RWPE1 (cell line): ENCODE measurements around the gene SGK1.

ENCODE experiments used
- CTCF ChIA-PET: fragments of 350-600 bp; sonication (Branson Sonifier 250); formaldehyde crosslinking; extraction: SDS; loops from one replicate; lab custom pipeline; 2021; lab: Yijun Ruan, JAX
- POLR2A ChIA-PET: fragments of 400-600 bp; formaldehyde crosslinking; extraction: SDS; loops from one replicate; lab custom pipeline; 2020; ENCODE audit warnings: antibody characterized with exemption; ENCODE audit not compliant: low non-redundant PET; lab: Yijun Ruan, JAX
- DNase-seq: peaks from one replicate; pipeline ENCODE4 v3.0.0; 2012; ENCODE audit warnings: low spot score
- H3K27ac ChIP-seq: fragments of 450-650 bp; 2 replicates; pipeline ENCODE4 v1.5.1; 2017
- TF ChIP-seq, protein P1 (sequence below): fragments of 450-650 bp; conservative IDR thresholded peaks from 2 replicates; pipeline ENCODE4 v1.5.1; 2017; ENCODE audit warnings: low read depth, mild to moderate bottlenecking

SGK1 gene

DNA sequence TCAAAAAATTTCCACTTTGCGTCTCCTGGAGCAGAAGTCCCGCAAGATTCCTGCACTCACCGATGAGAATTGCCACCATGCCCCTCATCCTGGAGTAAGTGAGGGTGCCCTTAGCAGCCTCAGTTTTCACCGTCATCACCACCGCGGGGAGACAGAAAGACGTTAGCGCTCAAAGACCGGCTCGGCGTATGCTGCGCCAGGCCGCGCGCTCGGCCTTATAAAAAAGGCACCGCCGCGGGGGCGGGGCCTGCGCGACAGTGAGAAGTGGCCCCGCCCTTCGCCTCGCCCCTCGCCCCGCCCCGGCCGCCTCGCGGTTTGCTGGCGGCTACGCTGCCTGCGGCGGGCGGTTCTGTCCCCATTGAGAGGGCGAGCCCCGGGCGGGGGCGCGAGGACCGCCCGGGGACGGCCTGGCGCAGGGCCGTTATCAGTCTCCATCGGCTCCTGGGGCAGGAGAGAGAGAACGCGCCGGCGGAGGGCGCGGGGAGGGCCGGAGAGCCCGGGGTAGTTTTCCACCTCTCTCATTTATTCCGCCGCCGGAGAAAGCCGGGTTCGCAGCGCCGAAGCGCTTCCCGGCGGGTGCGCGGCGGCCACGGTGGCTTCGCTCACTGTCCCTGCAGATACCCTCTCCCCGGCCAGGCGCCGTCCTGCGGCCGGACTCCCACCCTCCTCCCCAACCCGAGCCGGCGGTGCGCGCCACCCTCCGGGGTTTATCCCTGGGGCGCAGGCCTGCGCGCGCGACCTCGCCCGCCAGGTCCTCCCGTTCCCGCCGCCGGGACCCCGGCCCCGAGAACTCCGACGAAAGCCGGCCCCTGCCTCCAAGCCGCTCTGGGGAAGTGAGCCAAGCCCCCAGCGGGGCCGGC is 143.0 kb downstream of the SGK1 start:
- ChIA-PET CTCF (interaction anchor here (1.2 to 1.3 kb wide), 2 partner anchors 648 to 652 kb away, joined by 4 to 9 read pairs; no protein-coding TSS in a partner anchor), POLR2A (no interaction called here)

DNA sequence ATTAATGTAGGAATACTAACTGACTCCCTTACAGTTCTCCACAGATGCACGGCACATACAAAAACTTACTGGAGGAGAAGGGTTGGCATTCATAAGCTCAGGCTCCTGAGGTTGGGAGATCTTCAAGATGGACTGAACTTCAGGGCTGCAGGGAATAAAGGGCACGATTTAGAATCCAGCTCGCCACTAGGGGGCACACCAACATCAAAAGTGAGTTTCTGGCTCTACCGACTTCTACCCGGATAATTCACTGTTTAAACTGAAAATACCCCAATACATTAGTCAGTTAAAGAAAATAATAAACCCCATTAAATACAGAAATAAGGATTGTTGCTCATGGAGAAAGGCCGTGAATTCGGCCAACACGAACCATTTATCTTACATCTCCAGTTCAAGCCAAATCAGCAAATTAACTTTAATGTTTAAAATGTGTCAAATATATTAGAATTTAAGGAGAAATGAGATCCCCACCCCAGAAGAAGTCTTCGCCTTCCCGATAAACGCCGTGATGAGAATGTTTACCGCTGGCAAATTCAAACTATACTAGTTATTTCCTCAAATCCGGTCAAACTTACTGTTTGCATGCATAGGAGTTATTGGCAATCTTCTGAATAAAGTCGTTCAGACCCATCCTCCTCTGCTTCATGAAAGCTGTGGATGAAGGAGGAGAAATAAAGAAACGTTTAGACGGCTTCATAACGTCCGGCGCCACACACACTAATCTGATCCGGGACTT is 143.8 kb downstream of the SGK1 start:
- ChIA-PET CTCF (interaction anchor here (0.5 to 1.3 kb wide), 9 partner anchors 21 to 767 kb away, joined by 3 to 11 read pairs (median 4); no protein-coding TSS in a partner anchor), POLR2A (no interaction called here)
- TF ChIP-seq, protein P1, sequence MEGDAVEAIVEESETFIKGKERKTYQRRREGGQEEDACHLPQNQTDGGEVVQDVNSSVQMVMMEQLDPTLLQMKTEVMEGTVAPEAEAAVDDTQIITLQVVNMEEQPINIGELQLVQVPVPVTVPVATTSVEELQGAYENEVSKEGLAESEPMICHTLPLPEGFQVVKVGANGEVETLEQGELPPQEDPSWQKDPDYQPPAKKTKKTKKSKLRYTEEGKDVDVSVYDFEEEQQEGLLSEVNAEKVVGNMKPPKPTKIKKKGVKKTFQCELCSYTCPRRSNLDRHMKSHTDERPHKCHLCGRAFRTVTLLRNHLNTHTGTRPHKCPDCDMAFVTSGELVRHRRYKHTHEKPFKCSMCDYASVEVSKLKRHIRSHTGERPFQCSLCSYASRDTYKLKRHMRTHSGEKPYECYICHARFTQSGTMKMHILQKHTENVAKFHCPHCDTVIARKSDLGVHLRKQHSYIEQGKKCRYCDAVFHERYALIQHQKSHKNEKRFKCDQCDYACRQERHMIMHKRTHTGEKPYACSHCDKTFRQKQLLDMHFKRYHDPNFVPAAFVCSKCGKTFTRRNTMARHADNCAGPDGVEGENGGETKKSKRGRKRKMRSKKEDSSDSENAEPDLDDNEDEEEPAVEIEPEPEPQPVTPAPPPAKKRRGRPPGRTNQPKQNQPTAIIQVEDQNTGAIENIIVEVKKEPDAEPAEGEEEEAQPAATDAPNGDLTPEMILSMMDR: peak; percentile 84
- peak overlapping the region; percentile 96 for H3K27ac ChIP-seq
- DNase-seq: peak; percentile 65

More for the DNA sequence above, 143.0 kb downstream of the SGK1 start:
- H3K27ac ChIP-seq: peak overlapping the region; percentile 96
- peak; percentile 78 for DNase-seq
- TF ChIP-seq, protein P1: no peak

DNA sequence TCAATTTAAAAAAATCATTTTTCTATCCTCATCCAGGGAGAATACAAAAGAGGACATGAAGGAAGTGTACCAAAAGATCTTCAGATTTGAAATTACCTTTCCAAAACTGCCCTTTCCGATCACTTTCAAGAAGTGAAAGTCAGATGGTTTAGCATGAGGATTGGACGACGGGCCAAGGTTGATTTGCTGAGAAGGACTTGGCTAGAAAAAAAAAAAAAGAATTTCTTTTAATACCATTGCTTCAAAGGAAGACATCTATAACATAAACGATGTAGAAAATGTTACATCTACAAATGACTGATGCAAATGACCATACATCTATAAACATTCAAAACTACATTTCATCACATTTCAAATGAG is 144.6 kb downstream of the SGK1 start:
- ChIA-PET CTCF (interaction anchor here (0.5 to 1.3 kb wide), 8 partner anchors 20 to 767 kb away, joined by 3 to 11 read pairs (median 4); no protein-coding TSS in a partner anchor), POLR2A (no interaction called here)
- DNase-seq: no peak
- TF ChIP-seq, protein P1: no peak
- H3K27ac ChIP-seq: no peak overlapping the region

DNA sequence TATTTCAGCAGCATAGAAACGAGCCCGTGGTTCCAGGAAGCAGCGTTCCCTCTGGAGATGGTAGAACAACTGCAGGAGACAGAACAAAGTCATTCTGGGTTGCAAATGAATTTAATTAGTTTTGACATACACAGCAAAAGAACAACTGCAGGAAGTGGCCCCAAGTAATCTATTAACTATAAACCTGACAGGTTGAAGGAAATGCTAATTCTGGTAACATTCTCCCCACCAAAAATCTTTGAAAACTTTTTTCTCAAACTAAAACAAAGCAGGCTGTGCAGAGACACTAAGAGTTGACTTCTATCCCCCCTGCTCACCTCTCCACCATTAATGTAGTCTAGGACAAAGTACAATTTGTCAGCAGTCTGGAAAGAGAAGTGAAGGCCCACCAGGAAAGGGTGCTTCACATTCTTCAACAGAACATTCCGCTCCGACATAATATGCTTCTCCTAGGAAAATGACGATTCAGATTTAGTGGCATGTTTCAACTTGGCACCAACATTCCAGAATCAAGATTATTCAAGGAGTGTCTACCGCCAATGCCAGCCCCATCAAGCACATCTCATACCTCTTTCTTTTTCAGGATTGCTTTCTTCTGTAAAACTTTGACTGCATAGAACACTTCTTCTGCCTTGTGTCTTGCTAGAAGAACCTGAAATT is 145.1 kb downstream of the SGK1 start:
- POLR2A ChIA-PET: no interaction called here
- CTCF ChIA-PET: interaction anchor here (2.3 kb wide), 1 partner anchor 650 kb away, joined by 10 read pairs; no protein-coding TSS in a partner anchor
- TF ChIP-seq, protein P1: no peak
- no peak overlapping the region; the same call in 1 of the 2 replicates for H3K27ac ChIP-seq
- DNase-seq: peak; percentile 26

- H3K27ac ChIP-seq: no peak overlapping the region; the same call in 1 of the 2 replicates
- no peak for DNase-seq
- CTCF ChIA-PET: interaction anchor here (0.6 to 2.3 kb wide), 2 partner anchors 513 to 651 kb away, joined by 5 to 10 read pairs; no protein-coding TSS in a partner anchor
- TF ChIP-seq, protein P1: no peak
- POLR2A ChIA-PET: no interaction called here
These were observed 145.7 kb downstream of the SGK1 start for GRCh38 chr6:134172020-134172705.
